Activated T-helper 1 cell treated with Interleukin-2 at 50 U/mL for 16 hours (primary cell): Measurements from ENCODE around the gene ZDHHC11B.
"Not testable (repeated sequence)": the region's sequence is repeated elsewhere in the genome, so short reads cannot be mapped to it uniquely, and the experiment has no call there.

Experiments used
- DNase-seq: peaks from one replicate; pipeline ENCODE4 v3.0.0-alpha.2; 2020; ENCODE audit warnings: low read depth

The ZDHHC11B gene

DNA sequence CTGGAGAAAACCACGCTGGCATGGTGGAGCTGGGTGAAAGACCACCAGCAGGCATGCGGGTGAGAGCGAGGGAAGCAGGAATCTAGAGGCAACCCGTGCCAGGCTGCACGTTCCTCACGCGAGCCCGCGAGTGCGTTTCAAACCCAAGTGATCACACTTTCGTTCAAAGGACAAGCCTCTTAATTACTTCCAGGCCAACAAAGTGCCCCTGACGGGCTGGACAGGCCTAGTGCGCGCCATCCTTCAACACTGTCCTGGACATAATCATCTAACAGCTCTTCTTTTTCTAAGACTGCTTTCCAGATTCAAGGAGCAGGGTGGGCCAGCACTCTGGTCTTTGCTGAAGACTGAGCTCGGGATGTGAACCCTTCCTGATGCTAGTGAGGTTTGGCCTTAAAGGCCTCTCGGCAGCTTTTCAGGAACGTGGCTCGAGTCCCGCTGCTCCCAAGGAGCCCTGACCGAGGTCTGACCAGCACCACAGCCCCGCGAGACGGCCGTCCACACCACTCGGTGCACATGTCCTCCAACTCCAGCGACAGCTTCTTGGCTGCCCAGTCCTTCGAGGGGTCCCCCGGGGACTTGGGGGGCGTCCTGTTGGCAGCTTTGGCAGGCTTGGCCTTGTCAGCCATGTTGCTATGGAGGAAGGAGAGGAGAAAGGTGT is 14.9 kb downstream of the ZDHHC11B start:
- not testable (repeated sequence) for DNase-seq

DNA sequence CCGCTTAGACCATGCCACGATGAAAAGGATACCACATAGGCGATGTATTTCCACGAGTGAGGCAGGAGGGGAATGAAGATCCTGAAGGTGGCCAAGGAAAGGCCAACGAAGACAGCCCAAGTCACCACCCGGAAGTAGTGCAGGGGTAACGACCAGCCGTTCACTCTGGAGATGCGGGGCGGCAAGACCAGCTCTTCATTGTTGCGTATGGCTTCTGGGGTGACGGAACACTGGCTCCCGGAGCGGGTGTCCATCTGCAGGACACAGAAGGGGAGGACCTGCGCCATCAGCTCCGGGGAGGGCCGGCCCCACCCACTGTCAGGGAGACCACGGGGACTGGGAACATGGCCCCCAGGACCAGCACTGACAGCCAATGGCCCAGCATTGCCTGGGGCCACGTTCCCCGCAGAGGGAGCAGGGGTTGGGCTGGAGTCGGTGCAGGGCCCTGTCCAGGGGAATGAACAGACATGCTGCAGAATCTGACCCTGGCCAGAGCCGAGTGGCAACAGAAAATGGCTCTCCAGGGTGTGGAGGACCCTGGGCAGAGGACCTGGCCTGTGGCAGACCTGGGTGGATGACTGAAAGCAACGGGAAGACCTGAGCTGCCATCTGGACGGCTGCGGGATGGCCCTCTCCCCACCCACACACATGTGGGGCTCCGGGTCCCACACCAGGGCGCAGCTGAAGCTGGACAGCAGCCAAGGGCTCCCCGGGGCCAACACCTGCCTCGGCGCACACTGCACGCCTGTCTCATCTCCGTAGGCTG is 17.7 kb downstream of the ZDHHC11B start:
- no peak for DNase-seq

DNA sequence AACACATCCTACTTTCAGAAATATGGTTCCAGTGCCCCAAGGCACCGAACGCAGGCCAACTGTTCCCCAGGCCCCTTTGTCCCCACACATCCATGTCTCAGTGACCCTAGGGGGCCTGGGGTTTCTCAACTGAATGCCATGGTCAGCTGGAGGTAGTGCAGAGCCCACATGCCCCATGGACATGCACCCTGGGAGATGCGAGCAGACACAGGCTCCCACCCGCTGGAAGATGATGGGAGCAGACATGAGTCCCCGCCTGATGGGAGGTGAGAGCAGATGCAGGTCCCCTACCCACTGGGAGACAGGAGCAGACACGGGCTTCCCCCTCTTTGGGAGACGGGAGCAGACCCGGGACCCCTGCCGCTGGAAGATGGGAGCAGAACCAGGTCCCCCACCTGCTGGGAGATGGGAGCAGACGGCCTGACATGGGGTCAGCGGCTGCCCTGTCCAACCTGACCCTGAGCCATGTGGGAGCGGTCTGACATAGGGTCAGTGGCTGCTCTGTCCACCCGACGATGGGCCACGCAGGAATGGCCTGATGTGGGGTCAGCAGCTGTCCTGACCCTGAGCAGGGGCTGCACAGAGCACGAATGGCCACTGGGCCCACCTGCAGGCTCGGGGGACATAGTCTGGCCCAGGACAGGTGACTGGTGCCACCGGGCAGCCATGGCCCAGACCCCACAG is 18.4 kb downstream of the ZDHHC11B start:
- no peak for DNase-seq

DNA sequence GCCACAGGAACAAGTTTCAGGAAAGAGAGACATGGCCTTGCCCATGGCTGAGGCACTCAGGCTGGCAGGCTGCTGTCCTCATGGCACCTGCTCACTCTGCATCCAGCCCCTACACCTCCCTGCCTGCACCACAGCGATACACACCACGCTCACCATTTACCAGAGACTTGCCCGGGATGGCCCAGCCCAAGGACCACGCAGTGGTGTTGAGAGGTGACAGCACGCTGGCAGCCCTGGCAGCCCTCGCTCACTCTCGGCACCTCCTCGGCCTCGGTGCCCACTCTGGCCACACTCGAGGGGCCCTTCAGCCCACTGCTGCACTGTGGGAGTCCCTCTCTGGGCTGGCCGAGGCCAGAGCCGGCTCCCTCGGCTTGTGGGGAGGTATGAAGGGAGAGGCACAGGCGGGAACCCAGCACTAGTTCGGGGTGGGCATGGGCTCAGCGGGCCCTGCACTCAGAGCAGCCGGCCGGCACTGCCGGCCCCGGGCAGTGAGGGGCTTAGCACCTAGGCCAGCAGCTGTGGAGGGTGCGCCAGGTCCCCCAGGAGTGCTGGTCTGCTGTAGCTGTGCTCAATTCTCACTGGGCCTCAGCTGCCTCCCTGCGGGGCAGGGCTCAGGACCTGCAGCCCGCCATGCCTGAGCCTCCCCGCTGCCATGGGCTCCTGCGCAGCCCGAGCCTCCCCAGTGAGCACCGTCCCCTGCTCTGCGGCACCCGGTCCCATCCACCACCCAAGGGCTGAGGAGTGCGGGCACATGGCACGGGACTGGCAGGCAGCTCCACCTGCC is 20.3 kb downstream of the ZDHHC11B start:
- no peak for DNase-seq

DNA sequence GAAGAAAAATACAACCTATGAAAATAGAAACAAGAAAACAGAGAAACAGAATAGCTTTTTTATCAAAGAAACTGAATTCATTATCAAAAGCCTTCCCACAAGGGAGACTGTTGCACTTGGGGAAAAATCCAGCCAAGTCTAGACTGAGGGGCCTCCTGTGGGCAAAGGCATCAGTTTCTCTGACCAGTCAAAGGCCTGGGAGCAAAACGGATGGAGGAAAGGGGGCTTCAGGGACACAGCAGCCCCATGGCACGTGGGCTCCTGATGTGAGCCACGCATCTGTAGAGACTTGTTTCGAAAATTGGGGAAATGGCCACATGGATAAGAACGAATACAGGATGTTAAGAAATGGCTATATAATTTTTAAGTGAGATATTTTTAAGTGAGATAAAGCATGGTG is 21.1 kb downstream of the ZDHHC11B start:
- DNase-seq: no peak

DNA sequence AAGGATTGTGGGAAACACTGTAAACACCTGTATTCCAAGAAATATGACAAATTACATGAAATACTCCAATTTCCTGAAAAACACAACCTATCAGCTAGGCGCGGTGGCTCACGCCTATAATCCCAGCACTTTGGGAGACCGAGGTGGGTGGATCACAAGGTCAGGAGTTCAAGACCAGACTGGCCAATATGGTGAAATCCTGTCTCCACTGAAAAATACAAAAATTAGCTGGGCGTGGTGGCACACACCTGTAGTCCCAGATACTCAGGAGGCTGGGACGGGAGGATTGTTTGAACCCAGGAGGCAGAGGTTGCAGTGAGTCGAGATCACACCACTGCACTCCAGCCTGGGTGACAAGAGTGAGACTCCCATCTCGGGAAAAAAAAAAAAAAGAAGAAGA is 21.5 kb downstream of the ZDHHC11B start:
- not testable (repeated sequence) for DNase-seq

DNA sequence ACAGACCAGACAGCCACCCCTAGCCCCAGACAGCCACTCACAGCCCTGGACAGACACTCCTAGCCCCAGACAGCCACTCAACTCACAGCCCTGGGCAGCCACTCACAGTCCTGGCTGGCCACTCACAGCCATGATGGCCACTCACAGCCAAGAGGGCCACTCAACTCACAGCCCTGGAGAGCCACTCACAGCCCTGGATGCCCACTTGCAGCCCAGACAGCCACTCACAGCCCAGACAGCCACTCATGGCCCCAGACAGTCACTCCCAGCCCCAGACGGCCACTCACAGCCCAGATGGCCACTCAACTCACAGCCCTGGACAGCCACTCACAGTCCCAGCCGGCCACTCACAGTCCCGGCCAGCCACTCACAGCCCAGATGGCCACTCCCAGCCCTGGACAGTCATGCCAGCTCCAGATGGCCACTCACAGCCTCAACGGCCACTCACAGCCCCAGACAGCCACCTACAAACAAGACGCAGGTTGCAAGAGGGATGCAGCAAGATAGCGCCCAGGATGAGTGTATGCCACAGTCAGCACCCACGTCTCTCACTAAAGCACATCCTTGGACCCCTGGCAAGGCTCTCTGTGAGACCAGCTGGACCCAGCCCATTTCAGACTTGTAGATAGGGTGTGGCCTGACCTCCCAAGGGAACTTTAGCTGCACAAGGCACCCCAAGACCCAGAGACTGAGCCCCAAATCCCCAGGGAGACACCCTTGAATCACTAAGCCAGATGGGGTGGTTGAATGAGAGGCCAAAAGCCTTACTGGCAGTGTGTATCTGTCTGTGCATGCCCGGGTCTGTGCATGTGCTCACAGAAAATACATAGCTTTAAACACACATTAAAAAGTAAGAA is 22.4 kb downstream of the ZDHHC11B start:
- DNase-seq: no peak

DNA sequence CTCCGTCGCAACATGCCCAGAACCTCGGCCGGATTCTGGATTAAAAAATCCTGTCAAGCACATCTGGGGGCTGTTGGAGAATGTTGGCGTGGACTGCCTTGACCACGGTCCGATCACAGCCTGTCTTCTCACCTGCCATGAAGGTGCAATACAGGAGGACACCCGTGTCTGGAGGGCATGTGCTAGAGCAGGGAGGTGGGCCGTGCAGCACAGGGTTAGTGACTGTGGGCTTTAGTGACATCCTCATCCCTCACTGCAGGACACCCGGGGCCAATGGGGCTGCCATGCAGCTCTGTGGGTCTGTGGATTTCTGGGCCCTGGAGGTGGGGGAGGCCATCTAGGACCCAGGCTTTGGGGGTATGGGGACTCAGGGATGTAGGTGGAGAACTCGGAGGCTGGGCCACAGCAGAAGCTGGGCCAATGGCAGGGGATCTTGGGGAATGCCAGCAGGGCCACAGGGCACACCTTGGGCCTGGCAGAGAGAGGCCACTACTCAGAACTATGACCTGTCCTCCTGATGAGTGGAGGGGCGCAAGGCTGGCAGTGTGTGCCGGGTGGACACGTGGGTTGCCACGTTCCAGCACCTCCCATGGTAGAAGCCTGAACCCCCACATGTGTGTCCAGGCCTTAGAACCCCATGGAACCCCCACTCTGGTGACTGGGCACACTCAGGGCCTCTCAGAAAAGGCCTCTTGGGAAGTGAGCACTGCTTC is 23.3 kb downstream of the ZDHHC11B start:
- DNase-seq: no peak

DNA sequence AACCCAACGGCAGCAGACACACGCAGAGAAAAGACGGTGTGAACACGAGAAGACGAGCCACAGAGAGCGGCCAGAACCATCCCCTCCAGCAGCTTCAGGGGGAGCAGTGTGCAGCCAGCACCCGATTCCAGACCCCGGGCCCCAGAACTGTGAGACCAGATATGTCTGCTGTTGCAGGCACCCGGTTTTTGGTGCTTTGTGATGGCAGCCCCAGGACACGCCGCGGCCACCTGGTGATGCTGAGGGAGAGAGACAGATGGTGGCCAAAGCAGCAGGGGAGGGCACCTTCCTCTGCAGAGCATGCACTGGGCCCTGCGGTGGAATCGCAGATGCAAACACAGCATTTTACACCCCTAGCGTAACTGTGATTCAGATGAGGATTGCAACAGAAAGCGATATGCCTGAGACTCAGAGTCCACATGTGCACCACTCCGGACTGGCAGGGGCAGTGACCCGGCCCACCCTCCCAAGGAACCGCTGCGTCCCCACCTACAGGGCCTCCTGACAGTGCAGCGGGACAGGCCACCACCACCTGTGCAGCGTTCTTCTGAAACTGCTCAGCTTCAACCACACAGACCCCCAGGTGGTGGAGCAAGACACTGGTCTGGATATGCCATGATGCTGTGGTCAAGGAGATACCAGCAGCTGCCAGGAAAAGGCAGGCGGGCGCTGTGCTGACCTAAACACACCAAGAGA is 24.0 kb downstream of the ZDHHC11B start:
- DNase-seq: no peak

DNA sequence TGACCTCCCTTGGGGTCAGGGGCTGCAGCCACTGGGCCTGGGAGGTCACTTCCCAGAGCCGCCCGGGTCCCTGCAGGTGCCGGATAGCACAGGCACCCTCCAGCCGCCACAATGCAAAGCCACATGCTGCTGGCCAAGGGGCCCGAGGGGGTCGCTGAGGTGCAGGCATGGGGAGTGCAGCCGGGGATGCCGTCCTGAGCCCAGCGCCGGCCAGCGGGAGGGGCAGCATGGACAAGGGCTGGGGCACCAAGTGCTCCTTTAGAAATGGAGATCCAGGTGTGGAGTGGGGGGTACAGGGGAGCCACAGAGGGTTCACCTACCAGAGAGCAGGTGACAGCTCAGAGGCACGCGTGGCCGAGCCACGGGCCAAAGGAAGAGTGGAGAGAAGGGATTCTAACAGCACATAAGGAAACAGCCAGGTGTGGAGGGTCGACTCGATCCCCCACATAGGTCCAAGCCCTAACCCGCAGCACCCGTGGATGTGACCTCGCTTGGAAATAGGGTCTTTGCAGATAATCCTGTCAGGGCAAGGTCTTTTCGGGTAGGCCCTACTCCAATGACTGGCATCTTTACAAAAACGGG is 24.7 kb downstream of the ZDHHC11B start:
- no peak for DNase-seq

DNA sequence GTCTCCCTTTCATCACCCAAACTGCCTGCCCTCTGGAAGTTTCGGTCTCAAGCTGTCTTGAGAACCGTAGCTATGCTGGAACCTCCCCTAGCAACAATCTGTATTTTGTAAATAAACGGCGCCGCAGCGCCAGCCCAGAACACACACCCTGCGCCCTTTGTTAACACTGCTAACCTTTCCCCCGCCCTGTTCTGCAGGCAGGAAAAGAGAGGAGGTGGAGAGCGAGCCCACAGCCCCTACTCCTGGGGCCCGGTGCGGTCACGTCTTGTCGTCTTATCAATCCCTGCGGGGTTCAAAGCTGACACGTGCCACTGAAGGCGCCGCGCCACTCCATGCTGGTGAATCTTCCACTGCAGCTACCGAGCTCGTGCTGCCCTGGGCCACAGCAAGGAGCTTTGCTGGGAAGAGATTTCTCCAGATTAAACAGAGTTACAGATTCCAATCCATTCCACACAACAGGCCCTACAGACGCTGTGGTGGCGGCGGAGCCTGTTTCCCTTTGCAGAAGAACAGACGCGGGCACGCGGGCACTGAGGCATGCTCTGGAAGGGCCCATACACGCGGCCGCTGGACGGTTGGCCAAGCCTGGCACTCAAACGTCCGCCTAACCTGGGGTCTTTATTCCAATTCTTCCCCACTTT is 25.3 kb downstream of the ZDHHC11B start:
- DNase-seq: peak; percentile 45

DNA sequence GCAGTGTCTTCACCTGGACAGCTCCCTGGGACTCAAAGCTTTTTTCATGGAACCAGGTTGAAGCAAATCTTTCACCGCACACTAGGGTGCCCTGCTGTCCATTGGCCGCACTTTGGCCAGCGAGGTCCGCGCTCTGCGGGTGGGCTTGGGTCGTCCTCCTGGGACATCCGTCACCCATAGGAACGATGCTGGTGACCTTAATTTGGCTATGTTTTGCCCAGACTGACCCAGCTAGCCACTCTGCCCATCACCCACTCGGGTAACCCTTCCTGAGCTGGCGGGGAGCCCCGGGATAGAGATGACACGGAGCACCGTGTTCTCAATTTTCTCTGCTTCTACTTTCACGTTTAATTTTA is 25.9 kb downstream of the ZDHHC11B start:
- DNase-seq: no peak

DNA sequence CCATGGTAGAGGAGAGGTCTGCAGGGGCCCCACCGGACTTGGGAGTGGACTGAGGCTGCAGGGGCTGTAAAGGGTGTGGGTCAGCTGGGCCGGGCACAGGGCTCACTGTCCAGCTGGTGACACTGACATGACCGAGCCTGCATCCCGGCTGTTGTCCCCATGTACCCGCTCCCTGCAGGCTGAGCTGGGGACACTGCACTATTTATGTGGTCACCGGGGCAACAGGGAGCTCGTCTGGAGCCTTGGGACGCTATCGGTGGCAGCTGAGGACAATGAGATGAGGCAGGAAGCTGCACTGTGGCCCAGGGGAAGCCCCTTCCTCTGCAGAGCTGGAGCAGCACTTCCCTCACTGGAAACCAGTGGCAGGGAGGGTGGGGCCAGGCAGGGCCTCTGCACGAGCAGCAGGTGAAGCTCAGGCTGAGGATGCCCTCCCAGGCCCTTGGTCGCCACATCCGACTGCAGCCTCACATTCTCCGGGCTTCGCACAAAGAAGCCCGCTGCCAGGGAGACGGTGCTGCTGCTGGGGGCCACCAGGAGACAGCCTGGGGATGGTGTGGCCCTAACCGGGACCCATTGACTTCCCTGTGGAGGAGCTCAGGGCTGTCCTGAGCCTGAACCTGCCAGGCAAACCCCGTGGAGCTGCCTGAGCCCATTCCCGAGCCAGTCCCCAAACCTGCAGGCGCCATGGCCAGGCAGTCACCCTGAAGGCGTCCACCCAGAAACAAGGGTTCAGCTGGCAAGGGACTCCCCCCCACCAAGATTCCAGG is 26.4 kb downstream of the ZDHHC11B start:
- no peak for DNase-seq

DNA sequence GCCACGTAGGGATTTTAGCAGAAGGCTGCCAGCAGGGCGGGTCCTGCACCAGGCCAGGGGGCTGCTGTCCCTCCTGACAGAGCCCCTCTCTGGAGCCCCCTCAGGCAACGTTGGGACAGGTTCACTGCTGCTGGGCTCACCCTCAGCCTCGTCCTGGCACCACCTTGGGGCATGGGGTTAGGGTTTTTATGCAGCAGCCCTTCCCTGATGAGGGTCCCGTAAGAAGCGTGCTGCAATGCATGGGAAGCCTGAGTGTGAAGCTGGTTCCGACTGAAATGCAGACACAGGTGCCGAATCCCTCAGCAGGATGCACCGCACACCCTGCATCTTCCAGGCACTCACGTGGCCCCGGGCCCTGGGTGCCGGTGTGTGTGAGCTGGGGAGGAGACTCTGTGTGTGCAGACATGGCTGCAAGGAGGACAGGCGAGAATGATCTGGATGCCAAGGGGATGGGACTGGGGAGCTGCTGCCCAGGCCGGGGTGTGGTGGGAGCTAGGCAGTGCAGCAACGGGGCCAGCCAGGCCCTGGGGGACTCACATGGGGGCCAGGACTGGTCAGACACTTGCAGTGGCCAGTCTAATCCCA is 27.1 kb downstream of the ZDHHC11B start:
- DNase-seq: no peak

DNA sequence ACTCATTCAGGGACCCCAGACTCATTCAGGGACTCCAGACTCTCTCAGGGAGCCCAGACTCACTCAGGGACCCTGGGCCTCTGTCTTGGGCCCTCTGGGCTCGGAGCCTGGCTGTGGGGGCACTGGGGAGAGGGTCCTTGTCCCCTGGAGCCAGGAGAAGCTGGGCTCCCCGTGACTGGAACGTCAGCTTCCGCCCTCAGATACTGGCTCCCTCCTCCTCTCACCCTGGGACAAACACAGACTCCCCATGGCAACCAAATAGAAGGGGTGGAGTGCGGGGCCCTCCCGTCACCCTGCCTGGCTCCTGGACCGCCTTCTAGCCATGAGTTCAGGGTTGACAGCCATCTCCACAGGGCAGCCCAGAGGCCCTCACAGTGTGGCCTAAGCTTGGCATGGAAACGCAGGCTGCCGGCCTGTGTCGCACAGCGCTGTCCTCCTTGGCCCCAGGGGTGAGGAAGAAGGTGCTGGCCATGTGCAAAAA is 27.6 kb downstream of the ZDHHC11B start:
- DNase-seq: no peak

DNA sequence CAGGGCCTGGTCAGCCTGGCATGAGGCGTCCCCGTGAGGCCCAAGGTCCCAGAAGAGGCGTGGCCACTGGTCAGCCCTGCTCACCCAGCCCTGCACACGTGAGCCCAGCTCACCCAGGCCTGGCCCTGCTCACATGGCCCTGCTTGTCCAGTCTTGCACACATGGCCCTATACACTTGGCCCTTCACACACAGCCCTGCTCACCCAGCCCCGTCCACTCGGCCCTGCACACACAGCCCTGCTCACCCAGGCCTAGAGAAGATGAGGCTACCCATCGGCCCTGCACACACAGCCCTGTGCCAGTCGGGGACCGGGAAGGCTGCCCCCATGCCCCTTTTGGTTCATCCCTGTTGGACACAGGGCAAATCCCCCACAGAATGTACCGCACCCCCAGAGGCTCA is 28.4 kb downstream of the ZDHHC11B start:
- no peak for DNase-seq

DNA sequence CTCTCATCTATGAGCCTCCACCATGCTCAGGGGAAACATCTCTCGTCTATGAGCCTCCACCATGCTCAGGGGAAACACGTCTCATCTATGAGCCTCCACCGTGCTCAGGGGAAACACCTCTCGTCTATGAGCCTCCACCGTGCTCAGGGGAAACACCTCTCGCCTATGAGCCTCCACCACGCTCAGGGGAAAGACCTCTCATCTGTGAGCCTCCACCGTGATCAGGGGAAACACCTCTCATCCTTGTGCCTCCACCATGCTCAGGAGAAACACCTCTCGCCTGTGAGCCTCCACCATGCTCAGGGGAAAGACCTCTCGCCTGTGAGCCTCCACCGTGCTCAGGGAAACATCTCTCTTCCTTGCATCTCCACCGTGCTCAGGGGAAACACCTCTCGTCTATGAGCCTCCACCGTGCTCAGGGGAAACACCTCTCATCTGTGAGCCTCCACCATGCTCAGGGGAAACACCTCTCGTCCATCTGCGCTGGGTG is 30.3 kb downstream of the ZDHHC11B start:
- DNase-seq: not testable (repeated sequence)
